Measurements from ENCODE around the gene NOC3L. TPM values are rescaled to one million over a fixed set of nuclear protein-coding genes. Genes with fewer than 3 reads are reported as not detected.
"Not testable (repeated sequence)": the region's sequence is repeated elsewhere in the genome, so short reads cannot be mapped to it uniquely, and the experiment has no call there.

The NOC3L gene
- total RNA-seq, 2 donors from 2014 or later, result 28.0 to 38.0 TPM

DNA sequence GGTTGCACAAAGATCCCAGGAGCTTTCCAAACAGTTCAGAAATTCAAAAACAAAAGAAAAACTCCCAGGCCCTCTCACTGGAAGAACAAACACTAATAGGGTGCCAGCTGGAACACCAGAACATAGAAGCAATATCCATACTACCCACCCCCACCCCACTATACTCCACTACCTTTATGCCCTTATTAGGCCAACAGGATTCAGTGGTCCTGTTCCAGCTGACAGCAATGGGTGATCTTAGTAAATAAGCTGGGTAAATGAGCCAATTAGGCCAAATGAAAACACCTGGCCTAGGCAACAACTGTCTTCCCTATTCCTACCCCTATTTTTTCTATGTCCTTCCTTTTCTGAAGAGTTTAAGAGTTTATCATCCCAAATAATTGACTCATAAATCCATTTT is 11.7 kb downstream of the NOC3L start:
- Mint-ChIP-seq H3K27me3 (ENCODE audit: low read depth) (no peaks in the 10 kb centered on the region), H3K4me3 (no peak overlapping the region), H3K27ac (no peak overlapping the region), H3K4me1 (ENCODE audit: low read depth) (peaks cover 4% of the 10 kb centered on the region), H3K9me3 (no peaks in the 10 kb centered on the region), H3K36me3 (ENCODE audit: insufficient read depth in 2 of 2) (peaks cover 1 to 20% of the 10 kb centered on the region in 2 donors)
- no peak for DNase-seq
- no peak for ATAC-seq (replicated peaks in 1 of 2)

DNA sequence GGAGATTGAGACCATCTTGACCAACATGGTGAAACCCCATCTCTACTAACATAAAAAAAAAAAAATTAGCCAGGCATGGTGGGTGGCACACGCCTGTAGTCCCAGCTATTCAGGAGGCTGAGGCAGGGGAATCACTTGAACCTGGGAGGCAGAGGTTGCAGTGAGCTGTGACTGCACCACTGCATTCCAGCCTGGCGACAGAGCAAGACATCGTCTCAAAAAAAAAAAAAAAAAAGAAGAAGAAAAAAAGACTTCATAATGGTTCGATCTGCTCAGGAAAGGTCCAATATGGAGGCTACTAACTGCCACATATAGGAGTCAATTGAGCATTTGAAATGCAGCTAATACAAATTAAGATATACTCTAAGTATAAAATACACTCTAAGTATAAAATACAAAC is 12.2 kb downstream of the NOC3L start:
- ATAC-seq (replicated peaks in 1 of 2); H3K27ac Mint-ChIP-seq; H3K4me3 Mint-ChIP-seq; H3K27me3 Mint-ChIP-seq (ENCODE audit: low read depth); DNase-seq; H3K4me1 Mint-ChIP-seq (ENCODE audit: low read depth); H3K9me3 Mint-ChIP-seq: not testable (repeated sequence)
- H3K36me3 Mint-ChIP-seq (ENCODE audit: insufficient read depth in 2 of 2), result peaks cover 1 to 22% of the 10 kb centered on the region in 2 donors

- H3K4me3 Mint-ChIP-seq, result no peak overlapping the region
- no peaks in the 10 kb centered on the region for H3K9me3 Mint-ChIP-seq
- peaks cover 4% of the 10 kb centered on the region for H3K4me1 Mint-ChIP-seq (ENCODE audit: low read depth)
- no peak overlapping the region for H3K27ac Mint-ChIP-seq
- peaks cover 1 to 22% of the 10 kb centered on the region in 2 donors for H3K36me3 Mint-ChIP-seq (ENCODE audit: insufficient read depth in 2 of 2)
- DNase-seq, result no peak
- ATAC-seq (replicated peaks in 1 of 2), result no peak
- no peaks in the 10 kb centered on the region for H3K27me3 Mint-ChIP-seq (ENCODE audit: low read depth)
Observed at GRCh38 chr10:94349327-94349726, 13.4 kb downstream of the NOC3L start.

DNA sequence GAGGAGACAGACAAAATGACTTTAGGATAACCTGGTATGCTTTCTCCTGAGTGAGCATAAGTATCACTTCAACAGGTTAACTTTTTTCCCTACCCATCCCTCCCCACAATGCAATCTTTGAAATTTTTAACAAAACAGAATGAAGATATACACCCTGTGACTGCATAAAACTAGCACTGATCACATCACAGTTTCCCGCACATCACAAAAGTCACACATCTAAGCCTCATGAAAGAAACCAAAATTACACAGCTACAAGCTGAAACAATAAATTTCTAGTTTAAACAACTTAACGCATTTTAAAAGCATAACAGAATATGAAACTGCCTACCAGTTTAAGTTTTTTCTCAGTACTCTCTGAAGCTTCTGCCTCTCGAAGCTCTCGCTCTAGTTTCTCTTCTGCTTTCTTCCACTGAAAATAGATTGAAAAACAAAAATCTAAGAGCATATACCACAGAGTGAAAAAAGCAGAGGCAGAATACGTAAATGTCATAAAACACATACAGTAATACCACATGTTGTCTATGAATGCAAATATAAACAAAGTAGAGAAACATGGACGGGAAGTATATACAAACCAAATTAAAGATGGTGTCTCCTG is 18.1 kb downstream of the NOC3L start:
- no peak overlapping the region for H3K4me3 Mint-ChIP-seq
- ATAC-seq (replicated peaks in 1 of 2) (no peak), DNase-seq (no peak)
- no peak overlapping the region for H3K27ac Mint-ChIP-seq
- H3K27me3 Mint-ChIP-seq (ENCODE audit: low read depth), result no peaks in the 10 kb centered on the region
- no peaks in the 10 kb centered on the region for H3K9me3 Mint-ChIP-seq
- H3K36me3 Mint-ChIP-seq (ENCODE audit: insufficient read depth in 2 of 2), result peaks cover 7 to 22% of the 10 kb centered on the region in 2 donors
- H3K4me1 Mint-ChIP-seq (ENCODE audit: low read depth), result peaks cover 4% of the 10 kb centered on the region

- peaks cover 4% of the 10 kb centered on the region for H3K4me1 Mint-ChIP-seq (ENCODE audit: low read depth)
Observed at GRCh38 chr10:94343151-94343550, 19.6 kb downstream of the NOC3L start.

GRCh38 chr10:94334857-94335256 is 27.9 kb downstream of the NOC3L start:
- H3K9me3 Mint-ChIP-seq, result no peaks in the 10 kb centered on the region
- peaks cover 4 to 22% of the 10 kb centered on the region in 2 donors for H3K36me3 Mint-ChIP-seq (ENCODE audit: insufficient read depth in 2 of 2)
- no peaks in the 10 kb centered on the region for H3K27me3 Mint-ChIP-seq (ENCODE audit: low read depth)
- ATAC-seq (replicated peaks in 1 of 2) (no peak), DNase-seq (no peak)
- H3K4me3 Mint-ChIP-seq, result no peak overlapping the region
- H3K27ac Mint-ChIP-seq, result no peak overlapping the region
- H3K4me1 Mint-ChIP-seq (ENCODE audit: low read depth), result no peaks in the 10 kb centered on the region

More at GRCh38 chr10:94343151-94343550, 19.6 kb downstream of the NOC3L start:
- DNase-seq (no peak), ATAC-seq (replicated peaks in 1 of 2) (no peak)
- H3K27me3 Mint-ChIP-seq (ENCODE audit: low read depth), result no peaks in the 10 kb centered on the region
- H3K4me3 Mint-ChIP-seq, result no peak overlapping the region
- no peak overlapping the region for H3K27ac Mint-ChIP-seq
- H3K9me3 Mint-ChIP-seq, result no peaks in the 10 kb centered on the region
- peaks cover 7 to 24% of the 10 kb centered on the region in 2 donors for H3K36me3 Mint-ChIP-seq (ENCODE audit: insufficient read depth in 2 of 2)

GRCh38 chr10:94333051-94333450 is 29.7 kb downstream of the NOC3L start:
- no peaks in the 10 kb centered on the region for H3K9me3 Mint-ChIP-seq
- H3K27ac Mint-ChIP-seq, result no peak overlapping the region
- H3K27me3 Mint-ChIP-seq (ENCODE audit: low read depth), result no peaks in the 10 kb centered on the region
- peaks cover 3 to 21% of the 10 kb centered on the region in 2 donors for H3K36me3 Mint-ChIP-seq (ENCODE audit: insufficient read depth in 2 of 2)
- H3K4me3 Mint-ChIP-seq, result no peak overlapping the region
- ATAC-seq (replicated peaks in 1 of 2) (no peak), DNase-seq (no peak)
- no peaks in the 10 kb centered on the region for H3K4me1 Mint-ChIP-seq (ENCODE audit: low read depth)

DNA sequence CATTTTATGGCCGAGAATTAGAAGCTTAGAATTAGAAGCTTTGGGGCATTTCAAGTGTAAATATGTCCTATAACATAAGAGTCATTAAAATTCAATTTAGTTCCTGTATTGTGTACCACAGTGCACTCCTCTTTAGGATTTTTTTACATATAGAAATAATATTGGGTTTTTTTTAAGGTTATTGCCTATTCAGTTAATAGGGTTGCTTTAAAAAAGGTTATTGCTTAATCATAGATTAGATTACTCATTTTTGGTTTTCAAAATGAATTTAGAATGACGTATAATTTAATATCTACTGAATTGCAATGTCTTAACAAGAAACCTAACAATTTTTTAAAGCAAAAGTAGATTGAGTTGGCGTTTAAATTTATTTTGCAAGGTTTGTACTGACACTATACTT is 34.1 kb downstream of the NOC3L start:
- Mint-ChIP-seq H3K36me3 (ENCODE audit: insufficient read depth in 2 of 2) (peaks cover 2 to 18% of the 10 kb centered on the region in 2 donors), H3K9me3 (no peaks in the 10 kb centered on the region), H3K4me3 (no peak overlapping the region), H3K27ac (no peak overlapping the region), H3K27me3 (ENCODE audit: low read depth) (no peaks in the 10 kb centered on the region), H3K4me1 (ENCODE audit: low read depth) (no peaks in the 10 kb centered on the region)
- no peak for ATAC-seq (replicated peaks in 1 of 2)
- no peak for DNase-seq

DNA sequence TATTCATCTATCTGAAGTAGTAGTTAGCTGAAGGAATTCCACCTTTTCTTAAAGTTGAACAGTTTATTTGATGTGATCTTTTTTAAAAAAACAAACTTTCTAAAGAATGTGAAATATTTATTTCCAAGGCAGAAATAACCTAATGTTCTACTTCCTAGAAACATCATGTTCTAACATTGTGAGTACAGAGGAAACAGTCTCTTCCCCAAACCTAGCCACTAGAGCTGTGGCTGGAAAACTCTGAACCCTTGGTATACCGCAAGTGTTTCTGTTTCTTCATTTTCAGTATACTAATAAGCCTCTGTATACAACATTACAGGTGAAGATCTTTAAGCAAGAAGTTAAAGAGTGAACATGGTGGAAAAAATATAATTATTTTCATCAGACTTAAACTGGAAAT is 35.1 kb downstream of the NOC3L start:
- no peak for DNase-seq
- Mint-ChIP-seq H3K36me3 (ENCODE audit: insufficient read depth in 2 of 2) (peaks cover 2 to 14% of the 10 kb centered on the region in 2 donors), H3K27ac (no peak overlapping the region), H3K27me3 (ENCODE audit: low read depth) (no peaks in the 10 kb centered on the region), H3K4me1 (ENCODE audit: low read depth) (no peaks in the 10 kb centered on the region), H3K4me3 (no peak overlapping the region), H3K9me3 (no peaks in the 10 kb centered on the region)
- ATAC-seq (replicated peaks in 1 of 2), result no peak

GRCh38 chr10:94324609-94325233 is 38.0 kb downstream of the NOC3L start:
- no peaks in the 10 kb centered on the region for H3K4me1 Mint-ChIP-seq (ENCODE audit: low read depth)
- no peaks in the 10 kb centered on the region for H3K9me3 Mint-ChIP-seq
- DNase-seq (no peak), ATAC-seq (replicated peaks in 1 of 2) (peak in 1 of 2 donors; percentile 71)
- H3K27ac Mint-ChIP-seq, result peak overlapping the region; percentile 7
- peaks cover 0 to 11% of the 10 kb centered on the region in 2 donors for H3K36me3 Mint-ChIP-seq (ENCODE audit: insufficient read depth in 2 of 2)
- no peak overlapping the region for H3K4me3 Mint-ChIP-seq
- no peaks in the 10 kb centered on the region for H3K27me3 Mint-ChIP-seq (ENCODE audit: low read depth)

GRCh38 chr10:94320285-94320914 is 42.3 kb downstream of the NOC3L start:
- DNase-seq (peak; percentile 60 to 66), ATAC-seq (replicated peaks in 1 of 2) (no peak)
- Mint-ChIP-seq H3K27ac (no peak overlapping the region), H3K4me1 (ENCODE audit: low read depth) (no peaks in the 10 kb centered on the region), H3K36me3 (ENCODE audit: insufficient read depth in 2 of 2) (peaks cover 0 to 6% of the 10 kb centered on the region in 2 donors), H3K4me3 (no peak overlapping the region), H3K27me3 (ENCODE audit: low read depth) (no peaks in the 10 kb centered on the region), H3K9me3 (no peaks in the 10 kb centered on the region)

- Mint-ChIP-seq H3K36me3 (ENCODE audit: insufficient read depth in 2 of 2) (peaks cover 0 to 2% of the 10 kb centered on the region in 2 donors), H3K27ac (no peak overlapping the region), H3K4me1 (ENCODE audit: low read depth) (no peaks in the 10 kb centered on the region), H3K4me3 (no peak overlapping the region), H3K9me3 (no peaks in the 10 kb centered on the region), H3K27me3 (ENCODE audit: low read depth) (peaks cover 9% of the 10 kb centered on the region)
- DNase-seq (no peak), ATAC-seq (replicated peaks in 1 of 2) (no peak)
Observed at GRCh38 chr10:94316560-94316959, 46.2 kb downstream of the NOC3L start.

GRCh38 chr10:94315975-94316464 is 46.7 kb downstream of the NOC3L start:
- H3K27me3 Mint-ChIP-seq (ENCODE audit: low read depth), result peaks cover 13% of the 10 kb centered on the region
- no peaks in the 10 kb centered on the region for H3K4me1 Mint-ChIP-seq (ENCODE audit: low read depth)
- H3K4me3 Mint-ChIP-seq, result no peak overlapping the region
- H3K36me3 Mint-ChIP-seq (ENCODE audit: insufficient read depth in 2 of 2), result peaks cover 0 to 1% of the 10 kb centered on the region in 2 donors
- no peak overlapping the region for H3K27ac Mint-ChIP-seq
- DNase-seq (no peak), ATAC-seq (replicated peaks in 1 of 2) (no peak)
- H3K9me3 Mint-ChIP-seq, result no peaks in the 10 kb centered on the region
